HAP-1 (cell line): ENCODE measurements around the gene AIMP1.
"Not testable (repeated sequence)": the region's sequence is repeated elsewhere in the genome, so short reads cannot be mapped to it uniquely, and the experiment has no call there.

Experiments
- DNase-seq, 2 experiments: peaks; one replicate each; pipeline ENCODE4 v3.0.0-alpha.2; 2016 to 2020; ENCODE audit warnings: low spot score in 2 of 2
- H3K27me3 ChIP-seq: fragments of 250-450 bp; sonication (Bioruptor Pico); 2 replicates; pipeline ENCODE4 v1.5.1; 2020; ENCODE audit warnings: low read depth, mild to moderate bottlenecking, moderate library complexity
- H3K36me3 ChIP-seq: fragments of 250-450 bp; sonication (Bioruptor Pico); replicated peaks from 2 replicates; pipeline ENCODE4 v1.5.1; 2020; ENCODE audit warnings: mild to moderate bottlenecking
- H3K4me1 ChIP-seq: fragments of 250-450 bp; sonication (Bioruptor Pico); 2 replicates; pipeline ENCODE4 v1.5.1; 2020; ENCODE audit warnings: mild to moderate bottlenecking
- H3K4me3 ChIP-seq: fragments of 250-450 bp; sonication (Bioruptor Pico); 2 replicates; pipeline ENCODE4 v1.5.1; 2020; ENCODE audit warnings: mild to moderate bottlenecking, moderate library complexity
- H3K9me3 ChIP-seq: fragments of 250-450 bp; sonication (Bioruptor Pico); 2 replicates; pipeline ENCODE4 v1.5.1; 2020; ENCODE audit warnings: mild to moderate bottlenecking, moderate library complexity
- in situ Hi-C: fragments of 300-500 bp; cut with MboI; formaldehyde crosslinking; loops from 3 replicates; pipeline ENCODE4 v1.14.3; 2020; ENCODE audit warnings: low sequenced_read_pairs, inconsistent platforms, mixed read lengths

AIMP1 gene

GRCh38 chr4:106370214-106370613 lies 53.9 kb downstream of the AIMP1 start:
- no peaks in the 10 kb centered on the region for H3K9me3 ChIP-seq
- in situ Hi-C loops, result no loop called here
- no peak for DNase-seq
- H3K27me3 ChIP-seq, result peaks cover 21% of the 10 kb centered on the region
- H3K36me3 ChIP-seq, result no peaks in the 10 kb centered on the region
- no peaks in the 10 kb centered on the region for H3K4me1 ChIP-seq
- H3K4me3 ChIP-seq, result no peak overlapping the region

DNA sequence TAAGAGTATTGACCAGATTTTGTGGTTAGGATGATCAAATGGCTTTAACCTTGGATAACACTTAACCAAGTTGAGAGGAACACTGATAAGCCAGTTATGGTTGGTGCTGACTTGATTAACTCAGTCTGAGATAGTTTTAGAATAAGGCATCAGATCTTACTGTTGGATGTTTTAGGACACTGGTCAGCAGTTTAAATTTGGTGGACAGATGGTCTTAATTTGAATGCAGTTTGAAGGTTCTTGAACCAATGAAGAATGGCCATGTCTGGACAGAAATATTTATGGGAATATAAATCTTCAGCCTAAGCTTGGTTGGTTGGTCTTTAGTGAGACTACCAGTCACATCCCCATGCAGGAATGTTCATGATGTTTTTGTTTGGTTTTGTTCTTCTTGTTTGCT lies 54.8 kb downstream of the AIMP1 start:
- Histone ChIP-seq H3K4me3 (no peak overlapping the region), H3K27me3 (peaks cover 21% of the 10 kb centered on the region), H3K4me1 (no peaks in the 10 kb centered on the region), H3K9me3 (no peaks in the 10 kb centered on the region), H3K36me3 (no peaks in the 10 kb centered on the region)
- DNase-seq, result no peak
- in situ Hi-C loops, result no loop called here

GRCh38 chr4:106373026-106373425 lies 56.7 kb downstream of the AIMP1 start:
- no peak for DNase-seq
- no peaks in the 10 kb centered on the region for H3K9me3 ChIP-seq
- H3K4me3 ChIP-seq, result no peak overlapping the region
- H3K4me1 ChIP-seq, result no peaks in the 10 kb centered on the region
- peaks cover 21% of the 10 kb centered on the region for H3K27me3 ChIP-seq
- no peaks in the 10 kb centered on the region for H3K36me3 ChIP-seq
- in situ Hi-C loops, result no loop called here

- Histone ChIP-seq H3K36me3 (no peaks in the 10 kb centered on the region), H3K27me3 (no peaks in the 10 kb centered on the region), H3K4me3 (no peak overlapping the region), H3K4me1 (no peaks in the 10 kb centered on the region), H3K9me3 (no peaks in the 10 kb centered on the region)
- no peak for DNase-seq
- in situ Hi-C loops, result no loop called here
These were observed 63.8 kb downstream of the AIMP1 start for GRCh38 chr4:106380179-106380578.

DNA sequence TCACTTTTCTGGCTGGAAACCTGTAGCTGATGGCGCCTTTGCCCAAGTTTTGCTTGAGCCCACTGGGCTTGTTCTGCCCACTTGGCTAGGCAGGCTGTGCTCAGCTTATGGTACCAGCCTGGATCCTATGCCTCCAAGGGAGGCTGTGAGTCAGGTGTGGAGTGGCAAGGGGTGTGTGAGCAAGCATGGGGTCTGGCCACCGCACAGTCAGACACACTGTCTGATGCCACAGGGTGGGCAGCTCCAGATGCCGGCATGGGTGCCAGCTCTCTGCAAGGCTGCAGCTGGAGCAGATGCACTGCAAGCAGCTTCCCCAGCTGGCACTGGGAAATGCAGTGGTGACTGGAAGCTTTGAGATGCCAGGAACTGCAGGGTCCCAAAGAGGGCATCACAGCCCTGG lies 68.5 kb downstream of the AIMP1 start:
- H3K4me3 ChIP-seq, result no peak overlapping the region
- H3K27me3 ChIP-seq, result no peaks in the 10 kb centered on the region
- DNase-seq, result no peak
- in situ Hi-C loops, result no loop called here
- H3K4me1 ChIP-seq, result no peaks in the 10 kb centered on the region
- H3K9me3 ChIP-seq, result no peaks in the 10 kb centered on the region
- H3K36me3 ChIP-seq, result no peaks in the 10 kb centered on the region

- Histone ChIP-seq H3K36me3 (no peaks in the 10 kb centered on the region), H3K9me3 (no peaks in the 10 kb centered on the region), H3K4me1 (no peaks in the 10 kb centered on the region), H3K27me3 (no peaks in the 10 kb centered on the region), H3K4me3 (no peak overlapping the region)
- in situ Hi-C loops, result no loop called here
- no peak for DNase-seq
These were observed 69.6 kb downstream of the AIMP1 start for GRCh38 chr4:106385853-106386393.

- no peak for DNase-seq
- no peaks in the 10 kb centered on the region for H3K36me3 ChIP-seq
- H3K9me3 ChIP-seq, result no peaks in the 10 kb centered on the region
- no peaks in the 10 kb centered on the region for H3K4me1 ChIP-seq
- H3K27me3 ChIP-seq, result no peaks in the 10 kb centered on the region
- in situ Hi-C loops, result no loop called here
- H3K4me3 ChIP-seq, result no peak overlapping the region
These were observed 79.2 kb downstream of the AIMP1 start for GRCh38 chr4:106395582-106395981.

DNA sequence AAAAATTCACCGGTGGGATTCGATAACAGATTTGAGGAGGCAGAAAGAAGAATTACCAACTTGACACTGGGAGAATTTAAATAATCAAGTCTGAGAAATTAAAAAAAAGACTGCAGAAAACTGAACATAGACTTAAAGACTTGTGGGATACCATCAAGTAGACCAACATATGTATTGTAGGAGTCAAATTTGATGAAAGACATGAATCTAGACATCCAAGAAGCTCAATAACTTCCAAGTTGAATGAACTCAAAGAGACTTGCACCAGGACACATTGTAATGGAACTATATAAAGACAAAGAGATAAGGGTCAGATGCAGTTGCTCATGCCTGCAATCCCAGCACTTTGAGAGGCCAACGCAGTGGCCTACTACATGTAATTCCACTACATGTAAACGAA lies 82.5 kb downstream of the AIMP1 start:
- H3K27me3 ChIP-seq, in situ Hi-C loops, DNase-seq, H3K4me1 ChIP-seq, H3K9me3 ChIP-seq, H3K4me3 ChIP-seq, H3K36me3 ChIP-seq: not testable (repeated sequence)
